BLaER1 treated with 17β-estradiol and CSF1 and Interleukin-3, amounts not matched to agents 10 nM and 100 nM (cell line): ENCODE results near the gene FSD1L.

Experiments
- H3K27ac ChIP-seq, 11 experiments: shearing (Covaris generic); formaldehyde crosslinking; 2 replicates each; pipeline ENCODE4 v1.8.1; 2022
- H3K27me3 ChIP-seq, 11 experiments: shearing (Covaris generic); formaldehyde crosslinking; 2 replicates each; pipeline ENCODE4 v1.8.1; 2022
- H3K36me3 ChIP-seq, 11 experiments: shearing (Covaris generic); formaldehyde crosslinking; 2 replicates each; pipeline ENCODE4 v1.8.1; 2022
- H3K4me1 ChIP-seq, 10 experiments: shearing (Covaris generic); formaldehyde crosslinking; 2 replicates each; pipeline ENCODE4 v1.8.1; 2022
- H3K4me2 ChIP-seq, 11 experiments: shearing (Covaris generic); formaldehyde crosslinking; 2 replicates each; pipeline ENCODE4 v1.8.1; 2022
- H3K4me3 ChIP-seq, 10 experiments: shearing (Covaris generic); formaldehyde crosslinking; 2 replicates each; pipeline ENCODE4 v1.8.1; 2022
- H3K9ac ChIP-seq, 11 experiments: shearing (Covaris generic); formaldehyde crosslinking; 2 replicates each; pipeline ENCODE4 v1.8.1; 2022
- H3K9me3 ChIP-seq, 11 experiments: shearing (Covaris generic); formaldehyde crosslinking; replicated peaks in 1 of 11; 2 replicates each; pipeline ENCODE4 v1.8.1; 2022
- H4K20me1 ChIP-seq, 11 experiments: shearing (Covaris generic); formaldehyde crosslinking; 2 replicates each; pipeline ENCODE4 v1.8.1; 2022
- Cebpa-rat ChIP-seq, 11 experiments: shearing (Covaris generic); IDR thresholded peaks; 2 replicates each; pipeline ENCODE4 v1.8.1; 2022

FSD1L gene

DNA sequence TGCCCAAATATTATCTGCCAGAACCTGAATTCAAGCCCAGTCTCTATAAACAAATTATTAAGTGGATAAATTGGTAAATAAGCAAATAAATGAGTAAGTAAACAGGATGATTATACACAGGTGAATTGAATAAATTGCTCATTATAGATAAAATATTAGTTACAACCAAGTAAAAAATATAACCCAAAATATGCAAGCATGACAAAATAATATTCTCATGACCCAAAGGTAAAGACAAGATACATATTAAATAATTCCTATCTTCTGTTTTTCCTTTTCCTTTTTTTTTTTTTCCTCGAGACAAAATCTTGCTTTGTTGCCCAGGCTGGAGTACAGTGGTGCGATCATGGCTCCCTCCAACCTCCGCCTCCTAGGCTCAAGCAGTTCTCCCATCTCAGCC lies 21.2 kb upstream of the FSD1L start:
- Histone ChIP-seq H3K27ac (no peak overlapping the region), H3K36me3 (no peaks in the 10 kb centered on the region), H3K4me3 (no peak overlapping the region), H3K27me3 (no peaks in the 10 kb centered on the region), H3K4me1 (peaks cover 0 to 4% (median under 1%) of the 10 kb centered on the region in 10 experiments; a peak in 4 of 20 replicates), H4K20me1 (no peaks in the 10 kb centered on the region), H3K4me2 (no peak overlapping the region), H3K9ac (no peak overlapping the region), H3K9me3 (no peaks in the 10 kb centered on the region)
- TF ChIP-seq Cebpa-rat (IDR thresholded peaks at IDR 0.05) = no peak

DNA sequence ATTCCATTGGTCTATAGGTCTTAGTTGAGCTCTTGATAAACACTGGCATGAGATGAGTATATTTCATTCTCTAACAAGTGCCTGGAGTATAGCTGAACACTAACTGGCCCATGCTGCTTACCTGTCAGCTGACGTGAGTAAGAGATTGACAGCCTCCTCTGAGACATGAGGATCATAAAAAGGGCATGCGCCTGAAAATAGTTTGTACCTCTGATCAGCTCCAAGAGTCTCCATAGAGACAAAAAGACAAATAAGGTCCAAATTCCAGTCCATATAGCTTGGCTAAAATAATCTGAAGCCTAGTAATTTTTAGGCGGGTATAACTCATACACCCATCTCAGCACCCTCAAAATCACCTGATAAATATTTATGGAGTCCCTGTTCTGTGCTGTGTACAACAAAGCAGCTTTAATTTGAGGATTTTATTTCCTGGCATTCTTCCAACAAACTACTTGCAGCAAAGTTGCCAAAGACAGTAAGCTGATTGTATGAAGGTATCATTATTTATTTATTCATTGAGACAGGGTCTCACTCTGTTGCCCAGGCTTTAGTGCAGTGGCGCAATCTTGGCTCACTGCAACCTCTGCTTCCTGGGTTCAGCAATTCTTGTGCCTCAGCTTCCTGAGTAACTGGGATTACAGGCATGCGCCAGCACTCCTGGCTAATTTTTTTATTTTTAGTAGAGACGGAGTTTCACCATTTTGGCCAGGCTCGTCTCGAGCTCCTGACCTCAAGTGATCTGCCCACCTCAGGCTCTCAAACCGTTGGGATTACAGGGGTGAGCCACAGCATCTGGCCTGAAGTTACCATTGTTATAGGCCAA lies 16.2 kb upstream of the FSD1L start:
- H4K20me1 ChIP-seq = no peaks in the 10 kb centered on the region
- H3K9ac ChIP-seq = no peak overlapping the region
- no peak overlapping the region for H3K4me2 ChIP-seq
- no peak overlapping the region for H3K4me3 ChIP-seq
- H3K9me3 ChIP-seq = peaks cover 0 to 8% (median 0%) of the 10 kb centered on the region in 11 experiments; a peak in 4 of 22 replicates
- H3K36me3 ChIP-seq = no peaks in the 10 kb centered on the region
- no peak for TF ChIP-seq Cebpa-rat (IDR thresholded peaks at IDR 0.05)
- no peak overlapping the region for H3K27ac ChIP-seq
- H3K4me1 ChIP-seq = peaks cover 3 to 12% (median 7%) of the 10 kb centered on the region in 10 experiments; a peak in 17 of 20 replicates
- no peaks in the 10 kb centered on the region for H3K27me3 ChIP-seq

DNA sequence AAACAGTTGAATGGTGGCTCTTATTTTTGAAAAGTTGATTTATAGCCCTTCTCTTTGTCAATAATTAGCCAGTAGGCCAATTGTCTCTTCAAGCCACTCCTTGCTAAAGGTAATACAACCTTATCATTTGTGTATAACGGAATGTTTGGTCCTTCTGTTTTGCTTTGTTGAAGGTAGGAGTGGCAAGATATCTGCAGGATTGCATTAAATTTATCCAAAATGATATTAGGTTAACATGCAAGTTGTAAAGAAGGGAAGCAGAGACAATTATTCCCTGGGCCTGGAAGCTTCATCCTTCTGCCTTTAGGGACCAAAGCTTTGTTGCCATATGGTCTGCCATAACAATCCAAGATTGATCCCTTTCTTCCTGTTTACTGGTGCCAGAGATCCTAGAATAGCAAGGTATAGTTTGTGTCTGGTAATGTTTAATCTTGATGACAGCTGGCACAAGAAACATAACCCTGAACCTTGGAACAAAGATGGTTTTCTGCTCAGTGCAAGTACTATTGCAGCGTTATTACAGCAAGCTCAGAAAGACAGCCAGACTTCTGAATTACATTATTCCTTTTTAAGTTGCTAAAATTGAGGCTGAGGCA lies 15.5 kb upstream of the FSD1L start:
- Histone ChIP-seq H3K9me3 (peaks cover 0 to 8% (median 0%) of the 10 kb centered on the region in 11 experiments; a peak in 4 of 22 replicates), H3K4me1 (peaks cover 3 to 12% (median 7%) of the 10 kb centered on the region in 10 experiments; a peak in 17 of 20 replicates), H3K36me3 (no peaks in the 10 kb centered on the region), H3K4me3 (no peak overlapping the region), H3K4me2 (no peak overlapping the region), H3K27ac (no peak overlapping the region), H3K27me3 (no peaks in the 10 kb centered on the region), H3K9ac (no peak overlapping the region), H4K20me1 (no peaks in the 10 kb centered on the region)
- TF ChIP-seq Cebpa-rat (IDR thresholded peaks at IDR 0.05) = no peak

DNA sequence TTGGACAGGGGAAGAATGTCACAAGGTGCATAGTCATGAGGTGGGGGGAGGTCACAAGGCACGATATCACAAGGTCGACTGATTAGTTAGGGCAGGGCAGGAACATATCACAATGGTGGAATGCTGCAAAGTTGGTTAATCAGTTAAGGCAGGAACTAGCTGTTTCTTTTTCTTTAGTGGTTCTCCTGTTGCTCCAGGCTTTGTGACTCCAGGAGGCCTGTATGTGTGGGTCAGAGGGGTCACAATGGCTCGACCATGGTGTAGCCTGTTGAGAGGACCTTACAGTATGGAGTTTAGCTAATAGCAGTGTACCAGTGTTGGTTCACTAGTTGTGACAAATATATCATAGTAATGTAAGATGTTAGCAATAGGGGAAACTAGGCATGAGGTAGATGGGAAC lies 12.4 kb upstream of the FSD1L start:
- no peaks in the 10 kb centered on the region for H4K20me1 ChIP-seq
- H3K27me3 ChIP-seq = no peaks in the 10 kb centered on the region
- no peak overlapping the region for H3K4me2 ChIP-seq
- no peak overlapping the region for H3K27ac ChIP-seq
- peaks cover 3 to 13% (median 11%) of the 10 kb centered on the region in 10 experiments for H3K4me1 ChIP-seq
- no peaks in the 10 kb centered on the region for H3K36me3 ChIP-seq
- no peak overlapping the region for H3K4me3 ChIP-seq
- H3K9ac ChIP-seq = no peak overlapping the region
- peaks cover 0 to 8% (median 0%) of the 10 kb centered on the region in 11 experiments; a peak in 4 of 22 replicates for H3K9me3 ChIP-seq
- no peak for TF ChIP-seq Cebpa-rat (IDR thresholded peaks at IDR 0.05)

DNA sequence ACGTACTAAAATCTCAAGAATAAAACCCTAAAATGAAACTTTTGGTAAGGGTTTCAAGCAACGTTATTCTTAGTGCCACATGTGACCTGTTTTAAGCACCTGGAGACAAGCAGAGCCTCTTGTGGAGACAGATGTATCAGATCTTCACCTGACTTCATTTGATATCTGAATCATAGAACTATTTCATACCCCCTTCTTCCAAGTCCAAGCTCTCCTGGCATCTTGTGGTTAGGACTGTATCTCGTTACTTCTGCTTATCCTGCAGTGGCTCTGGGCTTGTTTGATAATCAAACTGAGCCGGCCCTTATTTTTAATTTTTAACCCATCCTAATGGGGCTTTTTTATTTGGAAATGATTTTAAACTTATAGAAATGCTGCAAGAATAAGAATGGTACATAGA lies 11.1 kb upstream of the FSD1L start:
- Histone ChIP-seq H3K27me3 (no peaks in the 10 kb centered on the region), H3K4me1 (peaks cover 3 to 13% (median 11%) of the 10 kb centered on the region in 10 experiments), H3K4me3 (no peak overlapping the region), H3K27ac (no peak overlapping the region), H3K36me3 (no peaks in the 10 kb centered on the region), H3K9me3 (peaks cover 0 to 8% (median 0%) of the 10 kb centered on the region in 11 experiments; a peak in 4 of 22 replicates), H3K9ac (no peak overlapping the region), H3K4me2 (no peak overlapping the region), H4K20me1 (no peaks in the 10 kb centered on the region)
- TF ChIP-seq Cebpa-rat (IDR thresholded peaks at IDR 0.05) = no peak

DNA sequence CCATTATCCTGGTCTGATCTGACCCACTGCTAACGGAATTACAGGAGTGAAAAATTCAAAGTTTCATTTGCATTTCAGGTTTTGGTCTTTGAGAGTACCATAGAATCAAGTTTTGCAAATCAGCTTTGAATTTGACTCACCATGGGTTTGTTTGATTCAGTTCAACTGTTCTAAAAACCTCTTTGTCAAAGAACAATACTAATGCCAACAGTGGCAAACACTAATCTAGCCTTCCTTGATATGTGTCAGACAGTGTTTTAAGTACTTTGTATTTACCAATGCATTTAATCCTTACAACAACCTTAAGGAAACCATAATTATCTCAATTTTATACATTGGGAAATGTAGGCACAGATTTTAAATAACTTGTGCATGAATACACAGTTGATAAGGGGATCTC lies 10.1 kb upstream of the FSD1L start:
- Histone ChIP-seq H3K27me3 (no peaks in the 10 kb centered on the region), H3K36me3 (no peaks in the 10 kb centered on the region), H4K20me1 (no peaks in the 10 kb centered on the region), H3K4me2 (no peak overlapping the region), H3K9me3 (peaks cover 0 to 8% (median 0%) of the 10 kb centered on the region in 11 experiments; a peak in 4 of 22 replicates), H3K27ac (no peak overlapping the region), H3K9ac (no peak overlapping the region), H3K4me3 (no peak overlapping the region), H3K4me1 (peaks cover 3 to 13% (median 11%) of the 10 kb centered on the region in 10 experiments)
- TF ChIP-seq Cebpa-rat (IDR thresholded peaks at IDR 0.05) = no peak

DNA sequence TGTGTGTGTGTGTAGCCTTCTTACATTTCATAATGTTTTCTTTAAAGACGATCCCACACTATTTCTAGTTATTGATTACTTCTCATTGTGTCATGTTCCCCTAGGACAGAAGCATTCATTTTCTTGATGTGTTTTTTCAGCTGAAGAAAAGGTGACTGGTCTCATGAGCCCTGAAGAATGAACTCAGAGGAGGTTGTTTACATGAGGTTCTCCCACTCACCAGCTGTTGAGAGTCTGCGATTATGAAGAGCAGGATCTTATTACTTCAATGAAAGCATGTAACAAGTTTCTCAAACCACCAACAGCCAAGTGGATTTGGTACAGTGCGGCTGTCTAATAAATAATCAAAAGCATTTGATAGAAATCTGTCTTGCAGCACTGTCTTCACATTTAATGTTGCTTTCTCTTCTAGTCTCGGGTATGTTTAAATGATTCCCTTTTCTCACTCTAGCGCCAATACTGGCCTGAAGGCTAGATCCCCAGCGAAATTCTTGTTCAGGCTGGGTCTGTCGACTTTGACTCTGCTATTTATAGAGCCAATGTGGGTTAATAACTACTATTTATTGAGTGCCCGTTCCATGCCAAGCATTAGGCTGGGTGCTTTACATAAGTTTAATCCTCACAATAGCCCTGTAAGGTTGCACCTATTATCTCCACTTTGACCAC lies 9.6 kb upstream of the FSD1L start:
- Histone ChIP-seq H3K27me3 (no peaks in the 10 kb centered on the region), H3K27ac (no peak overlapping the region), H3K4me3 (no peak overlapping the region), H3K36me3 (no peaks in the 10 kb centered on the region), H3K9ac (no peak overlapping the region), H3K9me3 (peaks cover 0 to 8% (median 0%) of the 10 kb centered on the region in 11 experiments; a peak in 4 of 22 replicates), H4K20me1 (no peaks in the 10 kb centered on the region), H3K4me1 (peaks cover 3 to 13% (median 11%) of the 10 kb centered on the region in 10 experiments), H3K4me2 (no peak overlapping the region)
- no peak for TF ChIP-seq Cebpa-rat (IDR thresholded peaks at IDR 0.05)

DNA sequence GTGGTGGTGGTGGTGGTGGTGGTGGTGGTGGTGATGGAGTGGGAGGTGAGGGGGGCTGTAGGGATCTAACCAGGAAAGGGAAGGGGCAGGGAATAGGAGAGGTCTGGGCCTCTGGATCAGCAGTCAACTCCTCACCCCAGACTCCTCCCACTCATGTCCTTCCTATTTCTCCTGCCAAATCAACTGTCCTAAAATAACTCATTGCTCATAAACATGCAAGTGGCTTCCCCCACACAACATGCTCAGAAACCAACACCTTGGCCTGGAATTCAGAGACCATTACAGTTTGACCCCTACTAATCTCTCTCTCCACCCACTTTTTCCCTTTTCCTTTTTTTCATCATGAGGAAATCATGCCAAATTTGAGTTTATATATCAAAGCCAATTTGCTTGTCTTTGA lies 8.4 kb upstream of the FSD1L start:
- Histone ChIP-seq H4K20me1 (no peaks in the 10 kb centered on the region), H3K4me1 (peaks cover 0 to 14% (median 3%) of the 10 kb centered on the region in 10 experiments; a peak in 13 of 20 replicates), H3K27ac (no peak overlapping the region), H3K4me3 (no peak overlapping the region), H3K9me3 (peaks cover 0 to 8% (median 0%) of the 10 kb centered on the region in 11 experiments; a peak in 4 of 22 replicates), H3K9ac (no peak overlapping the region), H3K4me2 (peak overlapping the region in 3 of 11 experiments; percentile 8 to 60 (median 42); a peak in 4 of 22 replicates), H3K27me3 (no peaks in the 10 kb centered on the region), H3K36me3 (no peaks in the 10 kb centered on the region)
- no peak for TF ChIP-seq Cebpa-rat (IDR thresholded peaks at IDR 0.05)

DNA sequence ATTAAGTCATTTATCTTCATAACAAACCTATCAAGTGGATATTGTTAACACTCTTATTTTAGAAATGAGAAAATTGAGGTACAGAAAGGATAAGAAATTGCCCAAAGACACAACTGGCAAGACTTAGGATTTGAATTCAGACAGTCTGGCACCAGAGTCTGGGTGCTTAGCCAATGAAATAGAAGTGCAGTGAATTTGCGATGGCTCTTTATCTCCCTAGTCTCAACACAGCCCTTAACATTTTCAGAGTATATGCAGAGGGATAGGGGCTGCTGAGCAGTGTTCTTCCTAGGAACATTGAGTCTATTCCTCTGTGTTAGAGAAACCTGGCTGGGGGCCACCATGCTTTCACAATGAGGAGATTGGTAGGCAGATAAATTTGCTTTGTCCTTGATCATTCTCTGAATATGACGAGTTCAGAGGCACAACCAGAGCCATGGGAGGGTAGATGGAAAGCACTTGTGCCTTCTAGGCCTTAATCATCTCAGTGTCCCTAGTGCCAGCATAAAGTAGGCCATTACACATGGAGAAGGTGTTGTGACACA lies 6.1 kb upstream of the FSD1L start:
- no peak overlapping the region for H3K4me2 ChIP-seq
- TF ChIP-seq Cebpa-rat (IDR thresholded peaks at IDR 0.05) = no peak
- H3K9ac ChIP-seq = no peak overlapping the region
- H3K36me3 ChIP-seq = no peaks in the 10 kb centered on the region
- H3K27ac ChIP-seq = no peak overlapping the region
- H3K27me3 ChIP-seq = no peaks in the 10 kb centered on the region
- H3K4me1 ChIP-seq = peaks cover 0 to 16% (median 2%) of the 10 kb centered on the region in 10 experiments; a peak in 9 of 20 replicates
- H3K4me3 ChIP-seq = no peak overlapping the region
- no peaks in the 10 kb centered on the region for H3K9me3 ChIP-seq
- no peaks in the 10 kb centered on the region for H4K20me1 ChIP-seq
